Measurements from ENCODE around the gene KPNA1.

DNA sequence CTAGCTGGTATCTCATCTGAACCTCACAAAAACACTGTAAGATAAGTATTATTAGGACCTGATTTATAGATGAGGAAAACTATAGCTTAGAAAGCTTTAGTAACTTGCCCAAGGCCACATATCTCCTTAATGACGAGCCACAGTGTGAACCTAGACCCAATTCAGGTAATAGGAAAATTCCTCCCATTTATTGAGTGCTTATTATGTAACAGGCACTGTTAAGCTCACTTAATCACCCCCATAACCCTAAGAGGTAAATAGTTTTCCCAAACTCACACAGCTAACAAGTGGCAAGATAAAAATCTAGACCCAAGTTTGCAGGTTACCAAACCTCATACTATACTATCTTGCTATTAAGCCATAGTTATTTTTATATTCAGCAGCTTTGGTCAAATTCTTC lies 106.8 kb downstream of the KPNA1 start:
- no peak for TF ChIP-seq ZNF121 (CRISPR knock-in tag; IDR thresholded peaks at IDR 0.05)
- TF ChIP-seq, protein P1, sequence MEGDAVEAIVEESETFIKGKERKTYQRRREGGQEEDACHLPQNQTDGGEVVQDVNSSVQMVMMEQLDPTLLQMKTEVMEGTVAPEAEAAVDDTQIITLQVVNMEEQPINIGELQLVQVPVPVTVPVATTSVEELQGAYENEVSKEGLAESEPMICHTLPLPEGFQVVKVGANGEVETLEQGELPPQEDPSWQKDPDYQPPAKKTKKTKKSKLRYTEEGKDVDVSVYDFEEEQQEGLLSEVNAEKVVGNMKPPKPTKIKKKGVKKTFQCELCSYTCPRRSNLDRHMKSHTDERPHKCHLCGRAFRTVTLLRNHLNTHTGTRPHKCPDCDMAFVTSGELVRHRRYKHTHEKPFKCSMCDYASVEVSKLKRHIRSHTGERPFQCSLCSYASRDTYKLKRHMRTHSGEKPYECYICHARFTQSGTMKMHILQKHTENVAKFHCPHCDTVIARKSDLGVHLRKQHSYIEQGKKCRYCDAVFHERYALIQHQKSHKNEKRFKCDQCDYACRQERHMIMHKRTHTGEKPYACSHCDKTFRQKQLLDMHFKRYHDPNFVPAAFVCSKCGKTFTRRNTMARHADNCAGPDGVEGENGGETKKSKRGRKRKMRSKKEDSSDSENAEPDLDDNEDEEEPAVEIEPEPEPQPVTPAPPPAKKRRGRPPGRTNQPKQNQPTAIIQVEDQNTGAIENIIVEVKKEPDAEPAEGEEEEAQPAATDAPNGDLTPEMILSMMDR (CRISPR knock-in tag; IDR thresholded peaks at IDR 0.05), result no peak
- TF ChIP-seq, protein P2, sequence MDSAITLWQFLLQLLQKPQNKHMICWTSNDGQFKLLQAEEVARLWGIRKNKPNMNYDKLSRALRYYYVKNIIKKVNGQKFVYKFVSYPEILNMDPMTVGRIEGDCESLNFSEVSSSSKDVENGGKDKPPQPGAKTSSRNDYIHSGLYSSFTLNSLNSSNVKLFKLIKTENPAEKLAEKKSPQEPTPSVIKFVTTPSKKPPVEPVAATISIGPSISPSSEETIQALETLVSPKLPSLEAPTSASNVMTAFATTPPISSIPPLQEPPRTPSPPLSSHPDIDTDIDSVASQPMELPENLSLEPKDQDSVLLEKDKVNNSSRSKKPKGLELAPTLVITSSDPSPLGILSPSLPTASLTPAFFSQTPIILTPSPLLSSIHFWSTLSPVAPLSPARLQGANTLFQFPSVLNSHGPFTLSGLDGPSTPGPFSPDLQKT (CRISPR knock-in tag; IDR thresholded peaks at IDR 0.05; ENCODE audit: borderline replicate concordance), result no peak
- TF ChIP-seq POLR2AphosphoS5 (IDR thresholded peaks at IDR 0.05; ENCODE audit: low read depth, low read length), result no peak
- TF ChIP-seq, protein P3, sequence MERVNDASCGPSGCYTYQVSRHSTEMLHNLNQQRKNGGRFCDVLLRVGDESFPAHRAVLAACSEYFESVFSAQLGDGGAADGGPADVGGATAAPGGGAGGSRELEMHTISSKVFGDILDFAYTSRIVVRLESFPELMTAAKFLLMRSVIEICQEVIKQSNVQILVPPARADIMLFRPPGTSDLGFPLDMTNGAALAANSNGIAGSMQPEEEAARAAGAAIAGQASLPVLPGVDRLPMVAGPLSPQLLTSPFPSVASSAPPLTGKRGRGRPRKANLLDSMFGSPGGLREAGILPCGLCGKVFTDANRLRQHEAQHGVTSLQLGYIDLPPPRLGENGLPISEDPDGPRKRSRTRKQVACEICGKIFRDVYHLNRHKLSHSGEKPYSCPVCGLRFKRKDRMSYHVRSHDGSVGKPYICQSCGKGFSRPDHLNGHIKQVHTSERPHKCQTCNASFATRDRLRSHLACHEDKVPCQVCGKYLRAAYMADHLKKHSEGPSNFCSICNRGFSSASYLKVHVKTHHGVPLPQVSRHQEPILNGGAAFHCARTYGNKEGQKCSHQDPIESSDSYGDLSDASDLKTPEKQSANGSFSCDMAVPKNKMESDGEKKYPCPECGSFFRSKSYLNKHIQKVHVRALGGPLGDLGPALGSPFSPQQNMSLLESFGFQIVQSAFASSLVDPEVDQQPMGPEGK (CRISPR knock-in tag; IDR thresholded peaks at IDR 0.05), result no peak
- TF ChIP-seq, protein P4, sequence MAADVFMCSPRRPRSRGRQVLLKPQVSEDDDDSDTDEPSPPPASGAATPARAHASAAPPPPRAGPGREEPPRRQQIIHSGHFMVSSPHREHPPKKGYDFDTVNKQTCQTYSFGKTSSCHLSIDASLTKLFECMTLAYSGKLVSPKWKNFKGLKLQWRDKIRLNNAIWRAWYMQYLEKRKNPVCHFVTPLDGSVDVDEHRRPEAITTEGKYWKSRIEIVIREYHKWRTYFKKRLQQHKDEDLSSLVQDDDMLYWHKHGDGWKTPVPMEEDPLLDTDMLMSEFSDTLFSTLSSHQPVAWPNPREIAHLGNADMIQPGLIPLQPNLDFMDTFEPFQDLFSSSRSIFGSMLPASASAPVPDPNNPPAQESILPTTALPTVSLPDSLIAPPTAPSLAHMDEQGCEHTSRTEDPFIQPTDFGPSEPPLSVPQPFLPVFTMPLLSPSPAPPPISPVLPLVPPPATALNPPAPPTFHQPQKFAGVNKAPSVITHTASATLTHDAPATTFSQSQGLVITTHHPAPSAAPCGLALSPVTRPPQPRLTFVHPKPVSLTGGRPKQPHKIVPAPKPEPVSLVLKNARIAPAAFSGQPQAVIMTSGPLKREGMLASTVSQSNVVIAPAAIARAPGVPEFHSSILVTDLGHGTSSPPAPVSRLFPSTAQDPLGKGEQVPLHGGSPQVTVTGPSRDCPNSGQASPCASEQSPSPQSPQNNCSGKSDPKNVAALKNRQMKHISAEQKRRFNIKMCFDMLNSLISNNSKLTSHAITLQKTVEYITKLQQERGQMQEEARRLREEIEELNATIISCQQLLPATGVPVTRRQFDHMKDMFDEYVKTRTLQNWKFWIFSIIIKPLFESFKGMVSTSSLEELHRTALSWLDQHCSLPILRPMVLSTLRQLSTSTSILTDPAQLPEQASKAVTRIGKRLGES (CRISPR knock-in tag; IDR thresholded peaks at IDR 0.05; ENCODE audit: borderline replicate concordance), result no peak
- no peak for TF ChIP-seq EZH2 (conservative IDR thresholded peaks at IDR 0.05; ENCODE audit: low read depth, low read length)
- TF ChIP-seq TARDBP (CRISPR knock-in tag; IDR thresholded peaks at IDR 0.05), result no peak

Measured in HepG2 (cell line).